Measurements from ENCODE around the gene PLIN1. TPM values are rescaled to one million over a fixed set of nuclear protein-coding genes. Genes with fewer than 3 reads are reported as not detected.

The PLIN1 gene
- total and polyA plus RNA-seq, 9 of the 15 experiments (the other 6 are each of a cell fraction or from before 2014, with no cell fraction given): not detected

DNA sequence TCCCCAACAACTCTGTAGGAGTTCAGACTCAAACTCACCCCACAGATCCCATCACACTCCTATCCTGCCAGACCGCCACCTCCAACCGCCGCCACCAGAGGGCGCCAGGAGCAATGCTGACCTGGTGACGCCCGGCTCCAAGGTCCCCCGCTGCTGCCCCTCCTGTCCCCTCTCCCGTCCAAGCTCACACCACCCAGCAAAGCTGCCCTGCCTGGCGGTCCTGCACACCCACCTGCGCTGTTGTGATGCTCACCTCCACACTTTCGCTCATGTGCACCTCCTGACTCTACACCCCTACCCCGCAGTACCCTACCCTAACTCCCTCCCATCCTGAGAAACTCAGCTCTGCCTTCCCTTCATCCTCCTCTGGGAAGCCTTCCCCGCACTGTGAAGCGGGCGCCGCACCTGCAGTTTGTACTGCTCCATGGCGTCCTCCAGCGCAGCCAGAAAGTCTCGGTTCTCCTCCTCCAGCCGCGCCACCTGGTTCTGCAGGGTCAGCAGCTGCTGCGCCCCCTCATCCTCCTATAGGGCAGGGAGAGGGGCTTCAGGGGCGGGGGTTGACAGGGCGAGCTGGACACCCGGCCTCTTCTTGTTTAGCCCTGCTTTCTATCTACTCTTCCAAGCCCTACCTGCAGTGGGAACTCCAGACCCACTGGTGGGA, 31.8 kb downstream of the PLIN1 start (continued):
- TF ChIP-seq REST (IDR thresholded peaks at IDR 0.05; ENCODE audit: borderline replicate concordance) (0 out of 2 replicates have a peak, but pooled peaks have one; percentile 22), REST (CRISPR knock-in tag; IDR thresholded peaks at IDR 0.05; ENCODE audit: low read depth) (no peak), SMC3 (conservative IDR thresholded peaks at IDR 0.05; ENCODE audit: insufficient read depth, low read depth, low read length) (peak; percentile 55), CTBP1 (IDR thresholded peaks at IDR 0.05; ENCODE audit: borderline replicate concordance) (peak; percentile 47; the same call in 1 of the 2 replicates), SMAD4 (CRISPR knock-in tag; conservative IDR thresholded peaks at IDR 0.05) (0 out of 2 replicates have a peak, but pooled peaks have one; percentile 29), HEY1 (CRISPR knock-in tag; IDR thresholded peaks at IDR 0.05; ENCODE audit: borderline replicate concordance) (no peak), RAD21 (CRISPR knock-in tag; conservative IDR thresholded peaks at IDR 0.05 in 1 of 2, IDR thresholded peaks at IDR 0.05 in 1 of 2) (peak; percentile 32 to 59; a peak in 2 of 4 replicates), ZFP1 (CRISPR knock-in tag; IDR thresholded peaks at IDR 0.05) (no peak), KLF16 (IDR thresholded peaks at IDR 0.05) (0 out of 2 replicates have a peak, but pooled peaks have one; percentile 32)
- TF ChIP-seq, protein P1, sequence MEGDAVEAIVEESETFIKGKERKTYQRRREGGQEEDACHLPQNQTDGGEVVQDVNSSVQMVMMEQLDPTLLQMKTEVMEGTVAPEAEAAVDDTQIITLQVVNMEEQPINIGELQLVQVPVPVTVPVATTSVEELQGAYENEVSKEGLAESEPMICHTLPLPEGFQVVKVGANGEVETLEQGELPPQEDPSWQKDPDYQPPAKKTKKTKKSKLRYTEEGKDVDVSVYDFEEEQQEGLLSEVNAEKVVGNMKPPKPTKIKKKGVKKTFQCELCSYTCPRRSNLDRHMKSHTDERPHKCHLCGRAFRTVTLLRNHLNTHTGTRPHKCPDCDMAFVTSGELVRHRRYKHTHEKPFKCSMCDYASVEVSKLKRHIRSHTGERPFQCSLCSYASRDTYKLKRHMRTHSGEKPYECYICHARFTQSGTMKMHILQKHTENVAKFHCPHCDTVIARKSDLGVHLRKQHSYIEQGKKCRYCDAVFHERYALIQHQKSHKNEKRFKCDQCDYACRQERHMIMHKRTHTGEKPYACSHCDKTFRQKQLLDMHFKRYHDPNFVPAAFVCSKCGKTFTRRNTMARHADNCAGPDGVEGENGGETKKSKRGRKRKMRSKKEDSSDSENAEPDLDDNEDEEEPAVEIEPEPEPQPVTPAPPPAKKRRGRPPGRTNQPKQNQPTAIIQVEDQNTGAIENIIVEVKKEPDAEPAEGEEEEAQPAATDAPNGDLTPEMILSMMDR (IDR thresholded peaks at IDR 0.05 in 2 of 3, conservative IDR thresholded peaks at IDR 0.05 in 1 of 3; ENCODE audit: insufficient read depth in 2 of 3, low read depth in 1 of 3, low read length in 3 of 3): peak; percentile 82 to 93 (median 83)
